K562 (cell line): ENCODE measurements around the gene GIMAP1. TPM values are rescaled to one million over a fixed set of nuclear protein-coding genes. Genes with fewer than 3 reads are reported as not detected.

Experiments
- CREB5 ChIP-seq: fragments of 250-450 bp; sonication (Bioruptor Pico); IDR thresholded peaks from 2 replicates; pipeline ENCODE4 v1.5.0; 2020; ENCODE audit warnings: mild to moderate bottlenecking
- E4F1 ChIP-seq: fragments of 250-450 bp; sonication (Bioruptor Pico); IDR thresholded peaks from 2 replicates; pipeline ENCODE4 v1.5.0; 2021; ENCODE audit warnings: mild to moderate bottlenecking, borderline replicate concordance
- ELF1 ChIP-seq: fragments of 200-800 bp; sonication (Bioruptor generic); IDR thresholded peaks from 2 replicates; pipeline ENCODE4 v1.6.1; 2016; ENCODE audit warnings: missing genetic modification characterization, missing compliant biosample characterization
- FOXM1 ChIP-seq, 2 experiments: fragments of 450-650 bp in 1 of 2; sonication (generic) in 1 of 2; formaldehyde crosslinking in 1 of 2; IDR thresholded peaks; 2 replicates each; pipeline versions ENCODE4 v1.6.1 to v1.9.0; 2017 to 2022; ENCODE audit warnings: low read depth in 2 of 2, mild to moderate bottlenecking in 2 of 2, missing genetic modification reagents in 1 of 2, moderate library complexity in 1 of 2
- KHSRP ChIP-seq: fragments of 450-650 bp; IDR thresholded peaks from 2 replicates; pipeline ENCODE4 v1.6.1; 2017
- POLR2H ChIP-seq: IDR thresholded peaks from 2 replicates; pipeline ENCODE4 v1.6.1; 2016; ENCODE audit warnings: missing genetic modification characterization, low read depth, mild to moderate bottlenecking, control low read depth, missing compliant biosample characterization, moderate library complexity
- RAD51 ChIP-seq: fragments of 450-650 bp; IDR thresholded peaks from 2 replicates; pipeline ENCODE4 v1.7.1; 2016; ENCODE audit warnings: low read depth, mild to moderate bottlenecking, borderline replicate concordance
- RNF2 ChIP-seq: sonication (generic); IDR thresholded peaks from 2 replicates; pipeline ENCODE4 v1.6.1; 2016
- SMARCA5 ChIP-seq: fragments of 450-650 bp; IDR thresholded peaks from 2 replicates; pipeline ENCODE4 v1.6.1; 2016
- SMC3 ChIP-seq: conservative IDR thresholded peaks from 2 replicates; pipeline ENCODE4 v1.6.1; 2011; ENCODE audit warnings: low read depth, low read length, improper control_type of control experiment; ENCODE audit not compliant: insufficient read depth
- SREBF1 ChIP-seq: fragments of 150-350 bp; IDR thresholded peaks from 2 replicates; pipeline ENCODE4 v1.6.1; 2014; ENCODE audit warnings: antibody characterized with exemption, low read depth, low read length, borderline replicate concordance
- TCF3 ChIP-seq: sonication (generic); formaldehyde crosslinking; IDR thresholded peaks from 2 replicates; pipeline ENCODE4 v1.4.0; 2020; ENCODE audit warnings: mild to moderate bottlenecking, missing genetic modification reagents
- WHSC1 ChIP-seq: IDR thresholded peaks from one replicate; pipeline ENCODE4 v1.6.1; 2012; ENCODE audit warnings: low read length, control low read depth, inconsistent platforms
- ZKSCAN8 ChIP-seq: fragments of 200-800 bp; sonication (Bioruptor generic); IDR thresholded peaks from 2 replicates; pipeline ENCODE4 v1.6.1; 2016; ENCODE audit warnings: missing genetic modification characterization, missing compliant biosample characterization
- polyA plus RNA-seq, 8 experiments: library from polyadenylated mRNA; depleted of rRNA in 4 of 8; stranded (reverse) in 5 of 8; unstranded in 3 of 8; fragments of >200 nt; fragmentation: Nextera tagmentation in 2 of 8; fragmentation: Illumina TruSeq in 1 of 8; extraction: Ambion mirVana in 2 of 8; extraction: Trizol in 1 of 8; gene quantifications; 2 replicates each; pipeline versions ENCODE4 v1.2.1 to v1.2.3, GENCODE V29; 2011 to 2014; ENCODE audit warnings: inconsistent platforms in 1 of 8, missing spikeins in 1 of 8
- total RNA-seq, 7 experiments: library from RNA; depleted of rRNA in 6 of 7; stranded (reverse); fragments of >200 nt in 6 of 7; fragmentation: Illumina TruSeq in 2 of 7; extraction: Trizol in 2 of 7; gene quantifications; 2 replicates each; pipeline versions ENCODE4 v1.2.1 to v1.2.3, GENCODE V29; 2011 to 2021; ENCODE audit warnings: low replicate concordance in 1 of 7

GIMAP1 gene
- total and polyA plus RNA-seq, 9 of the 15 experiments (the other 6 are each of a cell fraction or from before 2014, with no cell fraction given), result 0.04 to 0.13 TPM; not detected in 7

GRCh38 chr7:150685219-150686029 lies 31.0 kb upstream of the GIMAP1 start, which contains the start of gene GIMAP2 (continued):
- TF ChIP-seq E4F1 (no peak), KHSRP (no peak), TCF3 (CRISPR knock-in tag) (no peak), WHSC1 (no peak), ELF1 (peak; percentile 62; the same call in 1 of the 2 replicates), CREB5 (CRISPR knock-in tag) (no peak), SMARCA5 (no peak), POLR2H (tag) (peak; percentile 55), RAD51 (no peak; the same call in 1 of the 2 replicates), ZKSCAN8 (peak; percentile 54; the same call in 1 of the 2 replicates), FOXM1 (IDR thresholded peaks at IDR 0.05; ENCODE audit: low read depth) (no peak), FOXM1 (CRISPR knock-in tag; IDR thresholded peaks at IDR 0.05; ENCODE audit: low read depth) (no peak), RNF2 (no peak), SMC3 (no peak), SREBF1 (no peak)
